Activated CD8-positive, alpha-beta memory T cell treated with anti-CD3 and anti-CD28 coated beads, Interleukin-2, amount 50 U/mL, for 48 hours (primary cell): Measurements from ENCODE around the gene SERINC5.
"Not testable (repeated sequence)": the region's sequence is repeated elsewhere in the genome, so short reads cannot be mapped to it uniquely, and the experiment has no call there.

ENCODE experiments used
- DNase-seq: peaks from one replicate; pipeline ENCODE4 v3.0.0-alpha.2; 2020

Gene SERINC5

GRCh38 chr5:80160242-80160641 lies 95.6 kb downstream of the SERINC5 start:
- no peak for DNase-seq

- no peak for DNase-seq
These were observed 96.6 kb downstream of the SERINC5 start for GRCh38 chr5:80159133-80159815.

- no peak for DNase-seq
These were observed 99.7 kb downstream of the SERINC5 start for GRCh38 chr5:80156156-80156555.

GRCh38 chr5:80154749-80155148 lies 101.1 kb downstream of the SERINC5 start:
- no peak for DNase-seq

GRCh38 chr5:80154289-80154688 lies 101.6 kb downstream of the SERINC5 start:
- not testable (repeated sequence) for DNase-seq

GRCh38 chr5:80153586-80154126 lies 102.2 kb downstream of the SERINC5 start:
- peak; percentile 41 for DNase-seq

- no peak for DNase-seq
These were observed 103.1 kb downstream of the SERINC5 start for GRCh38 chr5:80152778-80153177.

- DNase-seq: no peak
These were observed 104.0 kb downstream of the SERINC5 start for GRCh38 chr5:80151890-80152289.

GRCh38 chr5:80150731-80151130 lies 105.1 kb downstream of the SERINC5 start:
- DNase-seq: no peak

GRCh38 chr5:80149161-80149609 lies 106.7 kb downstream of the SERINC5 start:
- DNase-seq: no peak

- peak; percentile 46 for DNase-seq
These were observed 108.6 kb downstream of the SERINC5 start for GRCh38 chr5:80147119-80147815.

GRCh38 chr5:80146046-80146445 lies 109.8 kb downstream of the SERINC5 start:
- DNase-seq: peak; percentile 34

- no peak for DNase-seq
These were observed 112.4 kb downstream of the SERINC5 start for GRCh38 chr5:80143491-80143890.

- DNase-seq: no peak
These were observed 112.9 kb downstream of the SERINC5 start for GRCh38 chr5:80142996-80143395.

GRCh38 chr5:80141681-80142080 lies 114.2 kb downstream of the SERINC5 start:
- no peak for DNase-seq

GRCh38 chr5:80141147-80141671 lies 114.6 kb downstream of the SERINC5 start:
- peak; percentile 48 for DNase-seq

GRCh38 chr5:80140496-80140895 lies 115.4 kb downstream of the SERINC5 start:
- DNase-seq: peak; percentile 53

GRCh38 chr5:80139466-80139972 lies 116.3 kb downstream of the SERINC5 start:
- peak; percentile 37 for DNase-seq

GRCh38 chr5:80138486-80138885 lies 117.4 kb downstream of the SERINC5 start:
- no peak for DNase-seq

GRCh38 chr5:80136798-80137197 lies 119.0 kb downstream of the SERINC5 start:
- peak; percentile 50 for DNase-seq

- no peak for DNase-seq
These were observed 121.0 kb downstream of the SERINC5 start for GRCh38 chr5:80134876-80135275.

GRCh38 chr5:80129146-80129545 lies 126.7 kb downstream of the SERINC5 start:
- no peak for DNase-seq

- DNase-seq: no peak
These were observed 127.7 kb downstream of the SERINC5 start for GRCh38 chr5:80128141-80128540.

- DNase-seq: no peak
These were observed 128.7 kb downstream of the SERINC5 start for GRCh38 chr5:80127116-80127552.
